Aorta (tissue), 5 donors: ENCODE measurements around the gene TFEB. TPM values are rescaled to one million over a fixed set of nuclear protein-coding genes. Genes with fewer than 3 reads are reported as not detected.

Experiments
- ATAC-seq: fragments of 200-7000 bp; cut with Tn5 transposase; one replicate; pipeline ENCODE4 v1.9.1; 2022; ENCODE audit warnings: moderate library complexity; ENCODE audit not compliant: low FRiP score
- DNase-seq, 2 donors: peaks; one replicate each; pipeline ENCODE4 v3.0.0-alpha.2; 2020
- H3K27ac ChIP-seq, 2 donors: one replicate each; pipeline ENCODE4 v1.5.1; 2013; ENCODE audit warnings: low read length in 2 of 2, mild to moderate bottlenecking in 2 of 2, moderate library complexity in 2 of 2, control low read depth in 1 of 2, inconsistent platforms in 1 of 2, low read depth in 1 of 2
- H3K27me3 ChIP-seq, 2 donors: one replicate each; pipeline ENCODE4 v1.6.1; 2013; ENCODE audit warnings: control low read depth in 1 of 2, low read length in 1 of 2, mild to moderate bottlenecking in 1 of 2, moderate library complexity in 1 of 2; ENCODE audit not compliant: insufficient read depth in 2 of 2, control insufficient read depth in 1 of 2
- H3K36me3 ChIP-seq, 2 donors: one replicate each; pipeline ENCODE4 v1.6.1; 2013; ENCODE audit warnings: control low read depth in 1 of 2, low read length in 1 of 2, mild to moderate bottlenecking in 1 of 2; ENCODE audit not compliant: insufficient read depth in 2 of 2, control insufficient read depth in 1 of 2
- H3K4me1 ChIP-seq, 2 donors: one replicate each; pipeline ENCODE4 v1.6.1; 2013; ENCODE audit warnings: low read length in 2 of 2, control low read depth in 1 of 2, mild to moderate bottlenecking in 1 of 2, moderate library complexity in 1 of 2; ENCODE audit not compliant: insufficient read depth in 2 of 2, control insufficient read depth in 1 of 2
- H3K4me3 ChIP-seq, 2 donors: one replicate each; pipeline ENCODE4 v1.5.1; 2013; ENCODE audit warnings: low read length in 2 of 2, control low read depth in 1 of 2, mild to moderate bottlenecking in 1 of 2
- H3K9me3 ChIP-seq: one replicate; pipeline ENCODE4 v1.6.1; 2013; ENCODE audit warnings: mild to moderate bottlenecking, low read length; ENCODE audit not compliant: control insufficient read depth
- WGBS, 2 donors: extraction: QIAGEN DNeasy Blood & Tissue Kit; methylation state at CpG; one replicate each; pipeline ENCODE4 v1.1.7; 2013; 5-methylcytosine and 5-hydroxymethylcytosine counted together
- intact Hi-C, 2 donors: fragments of 100-400 bp; cut with DNase I; formaldehyde crosslinking; loops; one replicate each; pipeline versions ENCODE4 v1.14.2 to v1.15.0; 2022
- polyA plus RNA-seq, 2 donors: library from polyadenylated mRNA; stranded (reverse); fragments of 200-250 nt; gene quantifications; one replicate each; pipeline ENCODE4 v1.2.3, GENCODE V29; 2013
- total RNA-seq, 2 donors: library from RNA; stranded (reverse); fragmentation: NEBNext Ultra II Directional; extraction: Animal tissue kit (Norgen Biotek cat#: 25700); gene quantifications; one replicate each; pipeline ENCODE4 v1.2.1, GENCODE V29; 2021
- donor health status: healthy with polysubstance abuse.
- donor health status: Bipolar disorder and iron deficiency.
- donor health status: DM: no; HTN: no; CAD: no.
- donor health status: DM: no; HTN: no; CAD: no.
- donor health status: DM: yes; HTN: yes; CAD: no.

TFEB gene
- total and polyA plus RNA-seq, 4 donors = 7.3 to 32.1 (median 21.5) TPM

- no peaks in the 10 kb centered on the region for H3K27me3 ChIP-seq
Observed at GRCh38 chr6:41648921-41649320, 86.5 kb downstream of the TFEB start.

DNA sequence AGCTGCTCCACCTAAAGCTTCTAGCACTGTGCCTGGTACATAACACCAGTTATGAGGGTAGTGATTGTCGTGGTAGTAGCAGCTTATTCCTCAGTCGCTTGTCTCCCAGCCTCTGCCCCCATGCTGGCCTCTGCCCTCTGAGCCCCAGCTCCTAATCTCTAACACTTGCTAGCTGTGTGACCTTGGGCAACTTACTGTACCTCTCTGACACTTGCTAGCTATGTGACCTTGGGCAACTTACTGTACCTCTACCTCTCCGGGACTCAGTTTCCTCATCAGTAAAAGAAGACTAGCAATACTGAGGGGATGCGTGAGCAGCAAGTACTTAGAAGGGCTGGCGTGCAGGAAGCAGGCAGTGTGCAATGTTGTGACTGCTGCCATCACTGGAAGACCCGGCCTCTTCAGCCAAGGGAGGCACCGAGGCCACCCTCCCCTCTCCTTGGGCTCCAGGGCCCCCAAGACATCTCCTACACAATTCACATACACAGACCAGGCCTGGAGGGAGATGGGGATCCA is 87.3 kb downstream of the TFEB start:
- 85 to 92% methylated on average over 7 of the region's 7 CpGs for WGBS, 2 donors
- H3K27me3 ChIP-seq = no peaks in the 10 kb centered on the region
- H3K36me3 ChIP-seq = no peaks in the 10 kb centered on the region
- ATAC-seq (no peak), DNase-seq (peak; percentile 20 to 28)
- no peak overlapping the region for H3K27ac ChIP-seq
- intact Hi-C loops = no loop called here
- H3K4me1 ChIP-seq = no peaks in the 10 kb centered on the region
- no peak overlapping the region for H3K4me3 ChIP-seq
- H3K9me3 ChIP-seq = no peaks in the 10 kb centered on the region

More at GRCh38 chr6:41648921-41649320, 86.5 kb downstream of the TFEB start:
- 70 to 73% methylated on average over 5 of the region's 5 CpGs for WGBS, 2 donors
- DNase-seq = peak in 1 of 2 donors; percentile 26
- H3K4me3 ChIP-seq = no peak overlapping the region
- H3K4me1 ChIP-seq = no peaks in the 10 kb centered on the region
- intact Hi-C loops = no loop called here
- no peaks in the 10 kb centered on the region for H3K9me3 ChIP-seq
- no peaks in the 10 kb centered on the region for H3K36me3 ChIP-seq
- ATAC-seq = no peak
- H3K27ac ChIP-seq = no peak overlapping the region

GRCh38 chr6:41647061-41647511 is 88.3 kb downstream of the TFEB start:
- H3K9me3 ChIP-seq = no peaks in the 10 kb centered on the region
- ATAC-seq = no peak
- 75 to 79% methylated on average over 9 of the region's 9 CpGs for WGBS, 2 donors

DNA sequence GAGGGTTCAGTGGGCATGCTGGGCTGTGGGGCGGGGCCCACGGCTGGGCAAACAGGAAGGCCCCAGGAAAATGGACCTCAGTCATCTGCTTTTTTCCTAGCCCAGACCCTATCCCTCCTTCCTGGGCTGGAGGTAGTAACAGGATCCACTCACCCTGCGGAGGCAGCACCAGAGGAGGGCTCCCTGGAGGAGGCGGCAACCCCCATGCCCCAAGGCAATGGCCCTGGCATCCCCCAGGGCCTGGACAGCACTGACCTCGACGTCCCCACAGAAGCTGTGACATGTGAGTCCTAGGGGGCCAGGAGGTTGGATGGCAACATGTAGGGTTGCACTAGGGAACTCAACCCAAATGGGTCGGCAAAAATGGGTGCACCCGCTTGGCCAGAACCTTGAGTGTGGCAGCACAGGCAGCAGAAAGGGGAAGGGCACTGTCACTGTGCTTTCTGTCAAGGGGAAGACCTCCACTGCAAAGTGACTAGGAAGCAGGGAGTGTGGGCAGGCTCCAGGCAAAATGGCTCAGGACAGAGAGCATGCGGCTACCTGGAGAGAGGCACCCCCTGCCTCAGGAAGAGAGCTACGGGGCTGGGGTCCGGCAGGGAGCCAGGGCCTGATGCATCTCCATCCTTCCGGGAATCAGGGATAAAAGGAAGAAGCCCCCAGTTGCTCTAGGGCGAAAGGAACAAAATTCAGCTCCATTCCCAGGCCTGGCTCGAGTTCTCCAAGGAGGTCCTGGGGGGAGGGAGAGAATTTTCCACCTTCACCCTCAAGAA is 89.2 kb downstream of the TFEB start:
- Histone ChIP-seq H3K9me3 (no peaks in the 10 kb centered on the region), H3K27me3 (no peaks in the 10 kb centered on the region), H3K4me1 (no peaks in the 10 kb centered on the region), H3K27ac (no peak overlapping the region), H3K36me3 (no peaks in the 10 kb centered on the region), H3K4me3 (no peak overlapping the region)
- WGBS, 2 donors = 89 to 90% methylated on average over 14 of the region's 14 CpGs
- peak; percentile 24 to 55 for DNase-seq
- intact Hi-C loops = no loop called here
- no peak for ATAC-seq

More at GRCh38 chr6:41647061-41647511, 88.3 kb downstream of the TFEB start:
- Histone ChIP-seq H3K4me1 (no peaks in the 10 kb centered on the region), H3K36me3 (no peaks in the 10 kb centered on the region), H3K4me3 (no peak overlapping the region), H3K27ac (no peak overlapping the region), H3K27me3 (no peaks in the 10 kb centered on the region)
- peak; percentile 33 to 54 for DNase-seq
- intact Hi-C loops = no loop called here

DNA sequence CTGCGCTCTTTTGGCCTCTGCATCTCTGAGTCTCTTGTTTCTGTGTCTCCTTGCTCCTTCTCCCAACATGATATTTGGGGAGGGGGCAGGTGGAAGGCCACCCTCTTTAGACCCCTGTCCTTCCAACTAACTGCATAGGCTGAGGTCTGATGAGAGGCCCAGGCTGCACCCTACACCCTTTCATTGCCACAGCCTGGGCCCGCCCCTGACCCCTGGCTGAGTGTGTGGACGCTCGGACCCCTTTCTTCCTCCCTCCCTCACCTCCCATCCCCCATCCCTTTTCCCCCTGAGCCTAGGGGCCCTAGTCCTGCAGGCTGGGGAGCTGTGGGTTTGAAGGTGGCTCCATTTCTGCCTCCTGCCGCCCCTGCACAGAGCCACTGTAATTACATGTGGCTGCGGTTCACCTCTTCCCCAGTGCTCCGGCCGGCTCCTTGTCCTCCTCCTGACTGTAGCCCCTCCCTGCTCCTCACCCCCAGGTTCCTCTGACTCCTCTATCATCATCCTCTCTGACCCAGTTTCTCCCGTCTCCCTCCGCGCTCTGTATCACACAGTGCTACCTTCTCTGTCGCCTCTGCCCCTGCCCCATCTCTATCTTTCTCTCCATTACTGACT is 90.3 kb downstream of the TFEB start:
- Histone ChIP-seq H3K4me3 (no peak overlapping the region), H3K27me3 (no peaks in the 10 kb centered on the region), H3K36me3 (no peaks in the 10 kb centered on the region), H3K4me1 (no peaks in the 10 kb centered on the region), H3K27ac (no peak overlapping the region), H3K9me3 (no peaks in the 10 kb centered on the region)
- WGBS, 2 donors = 87 to 90% methylated on average over 12 of the region's 12 CpGs
- intact Hi-C loops = no loop called here
- DNase-seq = peak; percentile 38 to 46
- ATAC-seq = no peak

DNA sequence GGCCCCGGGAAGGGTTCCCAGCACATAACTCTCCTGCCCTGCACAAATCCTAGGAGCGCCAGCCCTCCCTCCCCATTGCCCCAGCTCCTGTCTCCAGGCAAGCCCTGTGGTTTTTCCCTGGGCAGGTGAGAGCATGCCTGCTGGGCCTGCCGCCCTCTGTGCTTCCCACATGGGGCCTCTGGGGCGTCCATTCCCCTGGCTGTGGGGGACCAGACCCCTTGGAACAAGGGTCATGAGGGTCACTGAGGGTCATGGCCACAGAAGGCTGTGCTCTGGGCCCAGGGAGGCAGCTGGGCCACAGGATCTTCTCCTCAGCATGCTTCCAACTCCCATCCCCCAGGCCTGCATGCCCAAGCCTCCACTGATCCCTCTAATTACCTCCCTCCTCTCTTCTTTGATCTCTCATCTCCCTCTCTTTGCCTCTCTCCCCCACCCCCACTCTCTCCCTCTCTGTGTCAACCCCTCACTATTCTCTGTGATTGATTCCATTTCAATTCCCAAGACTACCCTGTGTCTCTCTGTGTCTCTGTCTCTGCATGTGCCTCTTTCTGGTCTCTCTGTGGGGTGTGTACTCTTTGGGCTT is 91.0 kb downstream of the TFEB start:
- Histone ChIP-seq H3K36me3 (no peaks in the 10 kb centered on the region), H3K27me3 (no peaks in the 10 kb centered on the region), H3K9me3 (no peaks in the 10 kb centered on the region), H3K4me1 (no peaks in the 10 kb centered on the region), H3K27ac (no peak overlapping the region), H3K4me3 (no peak overlapping the region)
- DNase-seq = peak in 1 of 2 donors; percentile 62
- intact Hi-C loops = no loop called here
- no peak for ATAC-seq
- 87 to 91% methylated on average over 4 of the region's 4 CpGs for WGBS, 2 donors

- ATAC-seq (no peak), DNase-seq (no peak)
- Histone ChIP-seq H3K27me3 (no peaks in the 10 kb centered on the region), H3K27ac (no peak overlapping the region), H3K9me3 (no peaks in the 10 kb centered on the region), H3K36me3 (no peaks in the 10 kb centered on the region), H3K4me3 (no peak overlapping the region), H3K4me1 (no peaks in the 10 kb centered on the region)
- intact Hi-C loops = no loop called here
- 92 to 94% methylated on average over 4 of the region's 4 CpGs for WGBS, 2 donors
Observed at GRCh38 chr6:41643899-41644269, 91.5 kb downstream of the TFEB start.

DNA sequence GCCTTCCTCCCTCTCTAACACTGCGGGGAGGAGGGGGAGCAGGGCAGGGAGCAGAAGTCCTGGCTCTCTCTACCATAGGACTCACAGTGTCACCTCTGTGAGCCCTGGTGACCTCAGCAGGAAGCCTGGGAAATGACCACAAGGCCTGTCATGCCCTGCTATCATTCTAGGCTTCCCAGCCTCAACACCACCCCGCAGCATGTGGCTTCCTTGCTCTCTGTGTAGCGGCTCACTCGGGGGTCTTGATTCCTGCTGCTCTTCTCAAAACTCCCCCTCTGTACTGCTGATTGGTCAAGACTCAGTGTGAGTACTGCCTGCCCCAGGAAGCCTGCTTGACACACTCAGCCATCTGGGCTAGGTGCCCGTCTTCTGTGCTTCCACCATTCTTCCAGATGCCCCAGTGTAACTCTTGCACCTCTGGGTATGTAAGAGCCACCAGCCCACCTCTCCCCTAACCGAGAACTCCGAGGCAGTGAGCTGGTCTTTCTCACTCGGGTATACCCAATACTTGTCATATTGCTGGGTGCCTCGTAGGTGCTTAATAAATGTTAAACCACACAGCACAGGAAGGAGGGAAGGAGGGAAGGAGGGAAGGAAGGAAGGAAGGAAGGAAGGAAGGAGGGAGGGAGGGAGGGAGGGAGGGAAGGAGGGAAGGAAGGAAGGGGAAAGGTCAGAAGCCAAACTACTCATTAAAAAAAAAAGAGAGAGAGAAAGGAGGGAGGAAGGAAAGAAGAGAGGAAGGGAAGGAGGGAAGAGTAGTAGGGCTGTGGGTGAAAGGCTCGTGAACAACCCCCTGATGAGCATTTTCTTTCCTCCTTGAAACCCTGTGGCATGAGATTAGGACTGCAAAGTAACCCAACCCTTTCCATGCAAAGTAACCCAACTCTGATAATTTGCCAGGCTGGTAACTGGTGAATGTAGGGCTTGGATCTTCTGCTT is 92.2 kb downstream of the TFEB start:
- Histone ChIP-seq H3K36me3 (no peaks in the 10 kb centered on the region), H3K9me3 (no peaks in the 10 kb centered on the region), H3K27ac (no peak overlapping the region), H3K4me3 (no peak overlapping the region), H3K27me3 (no peaks in the 10 kb centered on the region), H3K4me1 (no peaks in the 10 kb centered on the region)
- no peak for ATAC-seq
- intact Hi-C loops = no loop called here
- WGBS, 2 donors = 81 to 83% methylated on average over 10 of the region's 10 CpGs
- peak in 1 of 2 donors; percentile 27 for DNase-seq
